Measurements from ENCODE around the gene PPP1R2.

DNA sequence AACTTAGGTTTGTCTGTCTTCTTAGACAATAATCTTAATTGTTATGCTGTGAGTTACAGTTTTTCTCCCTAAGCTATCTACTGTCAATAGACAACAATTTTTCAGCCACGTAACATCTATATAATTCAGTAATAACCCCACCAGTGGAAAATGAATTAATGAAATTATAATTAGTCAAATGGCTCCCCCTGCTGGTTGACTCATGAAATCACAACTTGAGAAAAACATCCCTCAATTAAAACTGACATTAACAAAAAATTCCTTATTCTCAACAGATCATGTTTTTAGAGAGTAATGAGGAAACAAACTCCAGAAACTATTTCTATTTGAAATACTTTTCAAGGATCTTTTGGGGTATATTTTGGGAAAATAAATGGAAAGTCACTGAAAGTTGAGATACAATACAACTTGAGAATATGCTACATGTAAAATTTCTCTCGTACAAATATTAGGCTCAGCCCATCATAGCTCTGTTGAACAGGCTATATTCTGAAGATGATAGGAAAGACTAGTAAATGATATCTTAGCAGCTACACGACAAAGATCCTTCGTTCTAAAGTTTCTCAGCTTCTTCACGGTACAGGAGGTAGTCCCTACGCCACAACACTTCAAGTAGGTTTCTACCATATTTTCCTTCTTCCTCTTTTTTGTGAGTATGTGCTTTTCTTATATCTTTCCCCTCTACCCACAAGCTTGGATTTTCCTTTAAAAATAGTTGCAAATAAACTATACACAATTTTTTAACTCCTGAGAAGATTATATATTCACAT, 20.7 kb downstream of the PPP1R2 start:
- peak; percentile 38 to 78 (median 48); a peak in 3 of 6 replicates for TF ChIP-seq CTCF (IDR thresholded peaks at IDR 0.05 in 2 of 3, conservative IDR thresholded peaks at IDR 0.05 in 1 of 3; ENCODE audit: insufficient read depth in 2 of 3, low read depth in 1 of 3, low read length in 3 of 3)
- no peak for TF ChIP-seq POLR2AphosphoS5 (IDR thresholded peaks at IDR 0.05; ENCODE audit: control insufficient read depth, insufficient read depth, low read depth, low read length)
- no peak for TF ChIP-seq KAT8 (IDR thresholded peaks at IDR 0.05; ENCODE audit: low read depth)
- TF ChIP-seq EP300 (IDR thresholded peaks at IDR 0.05; ENCODE audit: low read length): no peak
- TF ChIP-seq ZNF354B (CRISPR knock-in tag; IDR thresholded peaks at IDR 0.05): no peak
- no peak for TF ChIP-seq HDAC6 (IDR thresholded peaks at IDR 0.05; ENCODE audit: low read depth, low read length)
- TF ChIP-seq BRCA1 (IDR thresholded peaks at IDR 0.05): no peak
- no peak for TF ChIP-seq BRCA1 (CRISPR knock-in tag; IDR thresholded peaks at IDR 0.05)
- TF ChIP-seq U2AF1 (optimal IDR thresholded peaks at IDR 0.05; ENCODE audit: low read depth, low read length): no peak
- no peak for TF ChIP-seq E2F1 (CRISPR knock-in tag; IDR thresholded peaks at IDR 0.05)
- no peak for TF ChIP-seq ZBTB2 (IDR thresholded peaks at IDR 0.05)
- no peak for TF ChIP-seq KDM1A (IDR thresholded peaks at IDR 0.05)
- no peak for TF ChIP-seq SMARCE1 (IDR thresholded peaks at IDR 0.05)

Data from K562 (cell line).